ENCODE measurements around the gene ARHGEF12. TPM values are rescaled to one million over a fixed set of nuclear protein-coding genes. Genes with fewer than 3 reads are reported as not detected.

ARHGEF12 gene
- total and polyA plus RNA-seq, 10 of the 15 experiments (the other 5 are each of a cell fraction or from before 2014, with no cell fraction given) = 2.7 to 40.8 (median 20.9) TPM

GRCh38 chr11:120471131-120471530 lies 134.9 kb downstream of the ARHGEF12 start:
- whole genome bisulfite sequencing (ENCODE audit: insufficient coverage, insufficient replicate concordance, low lambda C conversion rate, missing lambda C conversion rate) = 96% methylated on average over 1 of the region's 1 CpG
- no peak for TF ChIP-seq CUX1 (IDR thresholded peaks at IDR 0.05; ENCODE audit: insufficient replicate concordance, low read depth, low read length)
- no peak for TF ChIP-seq HDAC2 (IDR thresholded peaks at IDR 0.05)
- no peak for TF ChIP-seq CHD1 (IDR thresholded peaks at IDR 0.05; ENCODE audit: low read depth, low read length)
- TF ChIP-seq BHLHE40 (IDR thresholded peaks at IDR 0.05; ENCODE audit: borderline replicate concordance in 1 of 2, low read depth in 2 of 2, low read length in 1 of 2) = no peak
- TF ChIP-seq PRDM15 (CRISPR knock-in tag; IDR thresholded peaks at IDR 0.05) = no peak
- TF ChIP-seq SKIL (IDR thresholded peaks at IDR 0.05; ENCODE audit: low read depth, poor library complexity, severe bottlenecking) = no peak
- TF ChIP-seq TCF7 (IDR thresholded peaks at IDR 0.05; ENCODE audit: borderline replicate concordance) = no peak
- TF ChIP-seq NFYB (IDR thresholded peaks at IDR 0.05; ENCODE audit: insufficient read depth, low read depth, low read length) = no peak
- DNase-seq (ENCODE audit: low read depth, low spot score) = no peak
- Histone ChIP-seq H3K4me3 (no peak overlapping the region), H3K79me2 (ENCODE audit: control insufficient read depth, insufficient read depth, low read length) (no peaks in the 10 kb centered on the region), H3K36me3 (ENCODE audit: control insufficient read depth in 2 of 2, insufficient read depth in 2 of 2, low read length in 1 of 2) (peaks cover 0 to 3% of the 10 kb centered on the region in 2 experiments; a peak in 1 of 4 replicates), H3K9me3 (replicated peaks; ENCODE audit: control insufficient read depth, insufficient read depth, low read length) (no peaks in the 10 kb centered on the region), H3K9ac (ENCODE audit: control insufficient read depth, insufficient read depth, low read length) (no peak overlapping the region), H4K20me1 (ENCODE audit: control insufficient read depth, insufficient read depth) (no peaks in the 10 kb centered on the region), H3K27ac (ENCODE audit: control insufficient read depth, insufficient read depth) (no peak overlapping the region), H2AFZ (ENCODE audit: control insufficient read depth, low read depth, low read length) (no peak overlapping the region), H3K4me2 (ENCODE audit: control insufficient read depth, insufficient read depth) (no peak overlapping the region), H3K27me3 (replicated peaks in 1 of 2; ENCODE audit: control insufficient read depth in 2 of 2, insufficient read depth in 2 of 2, low read length in 1 of 2) (no peaks in the 10 kb centered on the region), H3K4me1 (ENCODE audit: control insufficient read depth, insufficient read depth, low read length) (no peaks in the 10 kb centered on the region)
- ChIA-PET POLR2A (no interaction called here), CTCF (no interaction called here), SMC1A (ENCODE audit: uncharacterized antibody, unreplicated experiment) (interaction anchor here (0.5 to 0.9 kb wide), 2 partner anchors 12 to 22 kb away, joined by 3 read pairs; no protein-coding TSS in a partner anchor), RAD21 (ENCODE audit: unreplicated experiment) (no interaction called here)
- intact Hi-C loops (cut with micrococcal nuclease; ENCODE audit: unreplicated experiment) (no loop called here), in situ Hi-C loops (cut with MboI) (no loop called here)
- no TSS peak for BruUV-seq (replicated peaks)
- FAIRE-seq = no peak
- no peak for ATAC-seq
